Loucy (cell line): ENCODE measurements around the gene FOXP4.

Experiments used
- CTCF ChIP-seq: fragments of 200-600 bp; sonication (generic); conservative IDR thresholded peaks from 2 replicates; pipeline ENCODE4 v1.5.1; 2014; ENCODE audit warnings: mild to moderate bottlenecking, antibody characterized with exemption, low read length
- EZH2phosphoT487 ChIP-seq: fragments of 200-600 bp; IDR thresholded peaks from 2 replicates; pipeline ENCODE4 v1.6.1; 2018; ENCODE audit warnings: antibody characterized with exemption, mild to moderate bottlenecking, moderate library complexity, borderline replicate concordance

GRCh38 chr6:41547799-41548097 is 1.6 kb downstream of the FOXP4 start:
- TF ChIP-seq CTCF, result no peak
- TF ChIP-seq EZH2phosphoT487, result no peak
